ENCODE measurements around the gene RILPL1. TPM values are rescaled to one million over a fixed set of nuclear protein-coding genes. Genes with fewer than 3 reads are reported as not detected.

The RILPL1 gene
- total and polyA plus RNA-seq, 9 of the 15 experiments (the other 6 are each of a cell fraction or from before 2014, with no cell fraction given): 0.25 to 10.6 (median 8.6) TPM

DNA sequence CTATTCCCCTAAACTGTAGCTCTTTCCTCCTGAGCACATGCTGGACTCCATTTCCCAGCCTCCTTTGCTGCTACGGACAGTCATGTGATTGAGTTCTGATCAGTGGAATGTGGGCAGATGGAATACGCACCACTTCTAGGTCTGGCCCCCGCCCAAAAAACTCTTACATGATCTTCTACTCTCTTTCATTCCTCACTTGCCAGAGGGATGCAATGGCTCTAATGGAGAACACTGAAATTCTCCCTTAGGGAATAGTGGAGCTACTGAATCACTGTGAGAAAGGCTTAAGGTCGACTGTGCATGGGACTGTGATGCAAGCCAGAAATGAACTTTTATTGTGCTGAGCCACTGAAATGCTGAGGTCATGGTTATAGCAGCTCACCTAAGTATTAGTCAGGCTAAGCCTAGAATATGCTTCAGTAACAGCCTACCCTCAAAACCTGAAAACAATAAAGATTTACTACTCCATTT lies 37.9 kb upstream of the RILPL1 start:
- Histone ChIP-seq H3K36me3 (ENCODE audit: control insufficient read depth, insufficient read depth, low read length) (no peaks in the 10 kb centered on the region), H3K9ac (ENCODE audit: insufficient read depth in 1 of 2, low read depth in 2 of 2, low read length in 2 of 2) (no peak overlapping the region), H3K4me2 (ENCODE audit: insufficient read depth, low read length) (peak overlapping the region; percentile 51), H3K9me1 (ENCODE audit: control insufficient read depth, insufficient read depth, low read length) (no peaks in the 10 kb centered on the region), H3K27me3 (ENCODE audit: control insufficient read depth in 2 of 2, insufficient read depth in 2 of 2, low read length in 2 of 2) (no peaks in the 10 kb centered on the region), H4K20me1 (replicated peaks; ENCODE audit: control insufficient read depth, insufficient read depth, low read length) (no peaks in the 10 kb centered on the region), H2AFZ (ENCODE audit: low read depth, low read length) (peak overlapping the region; percentile 88), H3K4me1 (replicated peaks in 1 of 2; ENCODE audit: control insufficient read depth in 2 of 2, insufficient read depth in 2 of 2, low read length in 2 of 2) (peaks cover 0 to 3% of the 10 kb centered on the region in 2 experiments; a peak in 1 of 5 replicates), H3K9me3 (replicated peaks; ENCODE audit: control insufficient read depth, insufficient read depth, low read depth, low read length) (no peaks in the 10 kb centered on the region), H3K4me3 (no peak overlapping the region), H3K27ac (ENCODE audit: extremely low read depth, low read depth, low read length) (no peak overlapping the region), H3K79me2 (ENCODE audit: control insufficient read depth, insufficient read depth, low read length) (no peaks in the 10 kb centered on the region)
- POLR2A ChIA-PET: interaction anchor here (0.9 to 1.2 kb wide), 8 partner anchors 9 to 39 kb away, joined by 3 to 6 read pairs (median 4); no protein-coding TSS in a partner anchor
- CTCF ChIA-PET (ENCODE audit: low intra/inter-chr PET ratio): no interaction called here
- no TSS peak for BruUV-seq (replicated peaks)
- in situ Hi-C loops (cut with MboI) (no loop called here), intact Hi-C loops (cut with micrococcal nuclease) (no loop called here)
- DNase-seq (ENCODE audit: extremely low read depth in 1 of 4, low spot score in 3 of 4) (peak; percentile 36 to 61 (median 44)), ATAC-seq (peak; percentile 94), FAIRE-seq (peak; percentile 86)
- 18% methylated on average over 4 of the region's 4 CpGs for WGBS (ENCODE audit: insufficient coverage, low coverage, missing lambda C conversion rate)
- TF ChIP-seq MTA3 (IDR thresholded peaks at IDR 0.05; ENCODE audit: borderline replicate concordance): no peak
- TF ChIP-seq, protein P1, sequence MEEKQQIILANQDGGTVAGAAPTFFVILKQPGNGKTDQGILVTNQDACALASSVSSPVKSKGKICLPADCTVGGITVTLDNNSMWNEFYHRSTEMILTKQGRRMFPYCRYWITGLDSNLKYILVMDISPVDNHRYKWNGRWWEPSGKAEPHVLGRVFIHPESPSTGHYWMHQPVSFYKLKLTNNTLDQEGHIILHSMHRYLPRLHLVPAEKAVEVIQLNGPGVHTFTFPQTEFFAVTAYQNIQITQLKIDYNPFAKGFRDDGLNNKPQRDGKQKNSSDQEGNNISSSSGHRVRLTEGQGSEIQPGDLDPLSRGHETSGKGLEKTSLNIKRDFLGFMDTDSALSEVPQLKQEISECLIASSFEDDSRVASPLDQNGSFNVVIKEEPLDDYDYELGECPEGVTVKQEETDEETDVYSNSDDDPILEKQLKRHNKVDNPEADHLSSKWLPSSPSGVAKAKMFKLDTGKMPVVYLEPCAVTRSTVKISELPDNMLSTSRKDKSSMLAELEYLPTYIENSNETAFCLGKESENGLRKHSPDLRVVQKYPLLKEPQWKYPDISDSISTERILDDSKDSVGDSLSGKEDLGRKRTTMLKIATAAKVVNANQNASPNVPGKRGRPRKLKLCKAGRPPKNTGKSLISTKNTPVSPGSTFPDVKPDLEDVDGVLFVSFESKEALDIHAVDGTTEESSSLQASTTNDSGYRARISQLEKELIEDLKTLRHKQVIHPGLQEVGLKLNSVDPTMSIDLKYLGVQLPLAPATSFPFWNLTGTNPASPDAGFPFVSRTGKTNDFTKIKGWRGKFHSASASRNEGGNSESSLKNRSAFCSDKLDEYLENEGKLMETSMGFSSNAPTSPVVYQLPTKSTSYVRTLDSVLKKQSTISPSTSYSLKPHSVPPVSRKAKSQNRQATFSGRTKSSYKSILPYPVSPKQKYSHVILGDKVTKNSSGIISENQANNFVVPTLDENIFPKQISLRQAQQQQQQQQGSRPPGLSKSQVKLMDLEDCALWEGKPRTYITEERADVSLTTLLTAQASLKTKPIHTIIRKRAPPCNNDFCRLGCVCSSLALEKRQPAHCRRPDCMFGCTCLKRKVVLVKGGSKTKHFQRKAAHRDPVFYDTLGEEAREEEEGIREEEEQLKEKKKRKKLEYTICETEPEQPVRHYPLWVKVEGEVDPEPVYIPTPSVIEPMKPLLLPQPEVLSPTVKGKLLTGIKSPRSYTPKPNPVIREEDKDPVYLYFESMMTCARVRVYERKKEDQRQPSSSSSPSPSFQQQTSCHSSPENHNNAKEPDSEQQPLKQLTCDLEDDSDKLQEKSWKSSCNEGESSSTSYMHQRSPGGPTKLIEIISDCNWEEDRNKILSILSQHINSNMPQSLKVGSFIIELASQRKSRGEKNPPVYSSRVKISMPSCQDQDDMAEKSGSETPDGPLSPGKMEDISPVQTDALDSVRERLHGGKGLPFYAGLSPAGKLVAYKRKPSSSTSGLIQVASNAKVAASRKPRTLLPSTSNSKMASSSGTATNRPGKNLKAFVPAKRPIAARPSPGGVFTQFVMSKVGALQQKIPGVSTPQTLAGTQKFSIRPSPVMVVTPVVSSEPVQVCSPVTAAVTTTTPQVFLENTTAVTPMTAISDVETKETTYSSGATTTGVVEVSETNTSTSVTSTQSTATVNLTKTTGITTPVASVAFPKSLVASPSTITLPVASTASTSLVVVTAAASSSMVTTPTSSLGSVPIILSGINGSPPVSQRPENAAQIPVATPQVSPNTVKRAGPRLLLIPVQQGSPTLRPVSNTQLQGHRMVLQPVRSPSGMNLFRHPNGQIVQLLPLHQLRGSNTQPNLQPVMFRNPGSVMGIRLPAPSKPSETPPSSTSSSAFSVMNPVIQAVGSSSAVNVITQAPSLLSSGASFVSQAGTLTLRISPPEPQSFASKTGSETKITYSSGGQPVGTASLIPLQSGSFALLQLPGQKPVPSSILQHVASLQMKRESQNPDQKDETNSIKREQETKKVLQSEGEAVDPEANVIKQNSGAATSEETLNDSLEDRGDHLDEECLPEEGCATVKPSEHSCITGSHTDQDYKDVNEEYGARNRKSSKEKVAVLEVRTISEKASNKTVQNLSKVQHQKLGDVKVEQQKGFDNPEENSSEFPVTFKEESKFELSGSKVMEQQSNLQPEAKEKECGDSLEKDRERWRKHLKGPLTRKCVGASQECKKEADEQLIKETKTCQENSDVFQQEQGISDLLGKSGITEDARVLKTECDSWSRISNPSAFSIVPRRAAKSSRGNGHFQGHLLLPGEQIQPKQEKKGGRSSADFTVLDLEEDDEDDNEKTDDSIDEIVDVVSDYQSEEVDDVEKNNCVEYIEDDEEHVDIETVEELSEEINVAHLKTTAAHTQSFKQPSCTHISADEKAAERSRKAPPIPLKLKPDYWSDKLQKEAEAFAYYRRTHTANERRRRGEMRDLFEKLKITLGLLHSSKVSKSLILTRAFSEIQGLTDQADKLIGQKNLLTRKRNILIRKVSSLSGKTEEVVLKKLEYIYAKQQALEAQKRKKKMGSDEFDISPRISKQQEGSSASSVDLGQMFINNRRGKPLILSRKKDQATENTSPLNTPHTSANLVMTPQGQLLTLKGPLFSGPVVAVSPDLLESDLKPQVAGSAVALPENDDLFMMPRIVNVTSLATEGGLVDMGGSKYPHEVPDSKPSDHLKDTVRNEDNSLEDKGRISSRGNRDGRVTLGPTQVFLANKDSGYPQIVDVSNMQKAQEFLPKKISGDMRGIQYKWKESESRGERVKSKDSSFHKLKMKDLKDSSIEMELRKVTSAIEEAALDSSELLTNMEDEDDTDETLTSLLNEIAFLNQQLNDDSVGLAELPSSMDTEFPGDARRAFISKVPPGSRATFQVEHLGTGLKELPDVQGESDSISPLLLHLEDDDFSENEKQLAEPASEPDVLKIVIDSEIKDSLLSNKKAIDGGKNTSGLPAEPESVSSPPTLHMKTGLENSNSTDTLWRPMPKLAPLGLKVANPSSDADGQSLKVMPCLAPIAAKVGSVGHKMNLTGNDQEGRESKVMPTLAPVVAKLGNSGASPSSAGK (IDR thresholded peaks at IDR 0.05): peak; percentile 34; the same call in 1 of the 2 replicates
- TF ChIP-seq, protein P2, sequence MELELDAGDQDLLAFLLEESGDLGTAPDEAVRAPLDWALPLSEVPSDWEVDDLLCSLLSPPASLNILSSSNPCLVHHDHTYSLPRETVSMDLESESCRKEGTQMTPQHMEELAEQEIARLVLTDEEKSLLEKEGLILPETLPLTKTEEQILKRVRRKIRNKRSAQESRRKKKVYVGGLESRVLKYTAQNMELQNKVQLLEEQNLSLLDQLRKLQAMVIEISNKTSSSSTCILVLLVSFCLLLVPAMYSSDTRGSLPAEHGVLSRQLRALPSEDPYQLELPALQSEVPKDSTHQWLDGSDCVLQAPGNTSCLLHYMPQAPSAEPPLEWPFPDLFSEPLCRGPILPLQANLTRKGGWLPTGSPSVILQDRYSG (tag; conservative IDR thresholded peaks at IDR 0.05; ENCODE audit: low read depth): no peak
- TF ChIP-seq DPF2 (IDR thresholded peaks at IDR 0.05): no peak
- TF ChIP-seq MAZ (CRISPR knock-in tag; conservative IDR thresholded peaks at IDR 0.05 in 1 of 2, IDR thresholded peaks at IDR 0.05 in 1 of 2): no peak
- no peak for TF ChIP-seq TARDBP (IDR thresholded peaks at IDR 0.05)
- no peak for TF ChIP-seq TAF1 (IDR thresholded peaks at IDR 0.05; ENCODE audit: control insufficient read depth, extremely low read depth, insufficient read depth, low read length, severe bottlenecking)
- TF ChIP-seq, protein P3, sequence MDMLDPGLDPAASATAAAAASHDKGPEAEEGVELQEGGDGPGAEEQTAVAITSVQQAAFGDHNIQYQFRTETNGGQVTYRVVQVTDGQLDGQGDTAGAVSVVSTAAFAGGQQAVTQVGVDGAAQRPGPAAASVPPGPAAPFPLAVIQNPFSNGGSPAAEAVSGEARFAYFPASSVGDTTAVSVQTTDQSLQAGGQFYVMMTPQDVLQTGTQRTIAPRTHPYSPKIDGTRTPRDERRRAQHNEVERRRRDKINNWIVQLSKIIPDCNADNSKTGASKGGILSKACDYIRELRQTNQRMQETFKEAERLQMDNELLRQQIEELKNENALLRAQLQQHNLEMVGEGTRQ (CRISPR knock-in tag; IDR thresholded peaks at IDR 0.05): peak; percentile 93

Data from K562 (cell line).